Measurements from ENCODE around the gene NANOS3. TPM values are rescaled to one million over a fixed set of nuclear protein-coding genes. Genes with fewer than 3 reads are reported as not detected.

Gene NANOS3
- total and polyA plus RNA-seq, 10 of the 15 experiments (the other 5 are each of a cell fraction or from before 2014, with no cell fraction given) = 0.31 to 1.7 (median 0.81) TPM

GRCh38 chr19:13842291-13843103 lies 34.4 kb upstream of the NANOS3 start (continued):
- TF ChIP-seq BRCA1 (IDR thresholded peaks at IDR 0.05; ENCODE audit: low read depth, low read length) (no peak), ZNF622 (IDR thresholded peaks at IDR 0.05) (no peak), CBX5 (IDR thresholded peaks at IDR 0.05; ENCODE audit: low read depth) (no peak), CEBPB (IDR thresholded peaks at IDR 0.05; ENCODE audit: borderline replicate concordance in 1 of 2, low read depth in 2 of 2, low read length in 2 of 2) (no peak), GABPA (IDR thresholded peaks at IDR 0.05; ENCODE audit: low read depth) (no peak), NFYB (IDR thresholded peaks at IDR 0.05; ENCODE audit: insufficient read depth, low read depth, low read length) (no peak), CREM (IDR thresholded peaks at IDR 0.05; ENCODE audit: low read depth) (no peak), USF1 (IDR thresholded peaks at IDR 0.05; ENCODE audit: borderline replicate concordance, extremely low read length, insufficient read depth, low read depth, low read length) (peak; percentile 15), MEF2A (IDR thresholded peaks at IDR 0.05; ENCODE audit: insufficient read depth, low read depth, low read length) (no peak), NKRF (conservative IDR thresholded peaks at IDR 0.05) (peak; percentile 92), MTA2 (IDR thresholded peaks at IDR 0.05; ENCODE audit: low read depth) (no peak), HDGF (IDR thresholded peaks at IDR 0.05) (no peak), NRF1 (conservative IDR thresholded peaks at IDR 0.05; ENCODE audit: low read depth, low read length) (no peak), RAD21 (IDR thresholded peaks at IDR 0.05; ENCODE audit: insufficient read depth, low read depth, low read length) (no peak), ESRRA (IDR thresholded peaks at IDR 0.05; ENCODE audit: low read length) (no peak), RELB (IDR thresholded peaks at IDR 0.05; ENCODE audit: low read depth) (no peak), E2F8 (IDR thresholded peaks at IDR 0.05; ENCODE audit: low read depth, partially characterized antibody) (no peak), SPI1 (IDR thresholded peaks at IDR 0.05; ENCODE audit: borderline replicate concordance, insufficient read depth, low read depth, low read length) (no peak)
